ENCODE data around the gene FKBP11. TPM values are rescaled to one million over a fixed set of nuclear protein-coding genes. Genes with fewer than 3 reads are reported as not detected.

The FKBP11 gene
- total RNA-seq, 3 donors from 2014 or later: 3.7 to 15.7 (median 13.5) TPM

- H3K36me3 ChIP-seq: no peaks in the 10 kb centered on the region
- peak overlapping the region; percentile 77 to 99 (median 98) for H3K4me3 ChIP-seq
- peaks cover 0 to 13% of the 10 kb centered on the region in 2 donors for H3K4me1 ChIP-seq
- intact Hi-C loops (cut with DNase I; ENCODE audit: low total_unique reads): no loop called here
- H3K9me3 ChIP-seq: no peaks in the 10 kb centered on the region
- DNase-seq (ENCODE audit: low spot score in 2 of 2): peak; percentile 75 to 86
- H3K27me3 ChIP-seq: no peaks in the 10 kb centered on the region
- TF ChIP-seq CTCF (IDR thresholded peaks at IDR 0.05) (no peak), POLR2A (IDR thresholded peaks at IDR 0.05) (no peak), POLR2AphosphoS5 (IDR thresholded peaks at IDR 0.05) (peak in 1 of 3 donors; percentile 36)
- H3K27ac ChIP-seq: peak overlapping the region; percentile 83 to 98
Observed at GRCh38 chr12:48956279-48957140, 31.2 kb upstream of the FKBP11 start.

DNA sequence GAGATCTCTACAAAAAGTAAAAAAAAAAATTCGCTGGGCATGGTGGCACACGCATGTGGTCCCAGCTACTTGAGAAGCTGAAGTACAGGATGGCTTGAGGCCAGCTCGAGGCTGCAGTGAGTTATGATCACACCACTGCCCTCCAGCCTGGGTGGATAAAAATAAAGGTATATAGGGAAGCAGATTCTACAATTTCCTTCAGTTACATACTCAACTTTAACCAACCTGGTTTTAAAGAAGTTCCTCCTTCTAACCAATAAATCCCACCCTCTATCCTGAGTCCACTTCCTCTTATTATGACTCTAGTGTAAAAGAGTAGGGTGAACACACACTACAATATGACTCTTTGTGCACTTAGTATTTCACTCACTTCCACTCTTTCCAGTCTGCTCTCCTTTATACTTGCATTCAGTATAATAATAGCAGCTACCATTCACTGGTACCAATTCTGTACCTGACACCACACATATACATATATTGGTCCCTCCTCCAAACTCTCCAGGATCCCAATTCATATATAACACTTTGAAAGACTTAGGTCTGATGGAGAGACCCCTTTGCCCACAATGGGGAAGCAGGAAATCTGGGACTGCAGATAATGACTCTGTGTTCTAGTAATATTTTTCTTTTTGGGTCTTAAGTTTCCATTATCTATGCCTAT, 29.7 kb upstream of the FKBP11 start:
- intact Hi-C loops (cut with DNase I; ENCODE audit: low total_unique reads): loop anchor here (5.0 kb wide), 1 partner anchor 697 kb away; no protein-coding TSS in a partner anchor
- Histone ChIP-seq H3K4me3 (no peak overlapping the region), H3K27ac (no peak overlapping the region), H3K36me3 (no peaks in the 10 kb centered on the region), H3K4me1 (peaks cover 0 to 13% of the 10 kb centered on the region in 2 donors), H3K9me3 (no peaks in the 10 kb centered on the region), H3K27me3 (no peaks in the 10 kb centered on the region)
- no peak for DNase-seq (ENCODE audit: low spot score in 2 of 2)
- no peak for TF ChIP-seq CTCF (IDR thresholded peaks at IDR 0.05)
- TF ChIP-seq POLR2AphosphoS5 (IDR thresholded peaks at IDR 0.05): no peak
- no peak for TF ChIP-seq POLR2A (IDR thresholded peaks at IDR 0.05)

- Histone ChIP-seq H3K27me3 (no peaks in the 10 kb centered on the region), H3K36me3 (no peaks in the 10 kb centered on the region), H3K4me1 (peaks cover 0 to 13% of the 10 kb centered on the region in 2 donors), H3K9me3 (no peaks in the 10 kb centered on the region), H3K4me3 (no peak overlapping the region), H3K27ac (no peak overlapping the region)
- no peak for TF ChIP-seq POLR2AphosphoS5 (IDR thresholded peaks at IDR 0.05)
- no peak for TF ChIP-seq POLR2A (IDR thresholded peaks at IDR 0.05)
- no peak for TF ChIP-seq CTCF (IDR thresholded peaks at IDR 0.05)
- intact Hi-C loops (cut with DNase I; ENCODE audit: low total_unique reads): loop anchor here (5.0 kb wide), 1 partner anchor 698 kb away; no protein-coding TSS in a partner anchor
- DNase-seq (ENCODE audit: low spot score in 2 of 2): no peak
Observed at GRCh38 chr12:48954061-48954460, 28.8 kb upstream of the FKBP11 start.

DNA sequence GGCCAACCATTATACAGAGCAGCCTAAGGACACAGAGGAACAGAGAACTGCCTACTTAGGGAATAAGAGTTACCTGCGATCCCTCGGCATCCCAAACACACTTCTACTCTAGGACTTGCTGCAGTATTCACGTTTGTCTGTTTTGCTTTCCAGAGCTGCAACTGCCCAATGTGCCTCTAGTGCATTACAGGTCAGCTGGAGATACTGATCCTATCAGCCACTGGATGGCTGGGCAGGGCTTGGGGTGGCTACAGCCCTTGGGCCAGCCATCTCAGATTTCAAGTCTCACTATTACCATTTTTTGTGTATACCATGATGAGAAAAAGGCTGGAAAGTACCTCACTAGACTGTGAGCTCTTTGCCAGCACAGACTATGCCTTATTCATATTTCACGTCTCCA, 27.4 kb upstream of the FKBP11 start:
- intact Hi-C loops (cut with DNase I; ENCODE audit: low total_unique reads): loop anchor here (5.0 kb wide), 1 partner anchor 700 kb away; no protein-coding TSS in a partner anchor
- Histone ChIP-seq H3K27ac (no peak overlapping the region), H3K4me3 (no peak overlapping the region), H3K9me3 (no peaks in the 10 kb centered on the region), H3K36me3 (no peaks in the 10 kb centered on the region), H3K27me3 (no peaks in the 10 kb centered on the region), H3K4me1 (peaks cover 0 to 13% of the 10 kb centered on the region in 2 donors)
- TF ChIP-seq CTCF (IDR thresholded peaks at IDR 0.05) (no peak), POLR2A (IDR thresholded peaks at IDR 0.05) (no peak), POLR2AphosphoS5 (IDR thresholded peaks at IDR 0.05) (no peak)
- DNase-seq (ENCODE audit: low spot score in 2 of 2): no peak

- Histone ChIP-seq H3K4me3 (no peak overlapping the region), H3K4me1 (no peaks in the 10 kb centered on the region), H3K36me3 (no peaks in the 10 kb centered on the region), H3K9me3 (no peaks in the 10 kb centered on the region), H3K27ac (no peak overlapping the region), H3K27me3 (no peaks in the 10 kb centered on the region)
- no peak for TF ChIP-seq CTCF (IDR thresholded peaks at IDR 0.05)
- TF ChIP-seq POLR2AphosphoS5 (IDR thresholded peaks at IDR 0.05): no peak
- no peak for TF ChIP-seq POLR2A (IDR thresholded peaks at IDR 0.05)
- intact Hi-C loops (cut with DNase I; ENCODE audit: low total_unique reads): no loop called here
- no peak for DNase-seq (ENCODE audit: low spot score in 2 of 2)
Observed at GRCh38 chr12:48947727-48948126, 22.4 kb upstream of the FKBP11 start.

Measured in breast epithelium (tissue), 4 donors.